Stimulated activated CD8-positive, alpha-beta memory T cell treated with anti-CD3 and anti-CD28 coated beads, Interleukin-7, amount 100 ng/mL, for 48 hours (primary cell): ENCODE measurements around the gene LMOD2.

ENCODE experiments used
- DNase-seq, 2 donors: peaks; one replicate each; pipeline ENCODE4 v3.0.0-alpha.2; 2020; ENCODE audit warnings: low read depth in 1 of 2; ENCODE audit errors: extremely low read depth in 1 of 2

The LMOD2 gene

DNA sequence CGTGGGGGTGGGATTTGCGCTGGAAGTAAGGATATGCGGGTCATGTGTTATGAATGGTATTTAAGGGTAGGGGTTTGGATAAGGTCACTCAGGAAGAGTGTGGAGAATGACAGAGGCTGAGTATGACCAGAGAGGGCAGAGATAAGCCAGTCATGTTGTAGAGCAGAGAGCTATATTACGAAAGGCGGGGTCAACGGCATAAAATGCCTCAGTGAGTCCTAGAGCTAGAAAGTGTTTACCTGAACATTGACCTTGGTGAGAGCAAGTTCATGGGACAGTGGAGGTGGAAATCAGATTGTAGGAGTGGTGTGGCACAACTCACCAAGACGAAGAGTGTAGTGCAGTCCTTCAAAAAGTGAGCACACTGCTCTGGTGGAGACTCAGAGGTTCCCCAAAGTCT is 13.8 kb downstream of the LMOD2 start:
- DNase-seq, result no peak

GRCh38 chr7:123673137-123673732 is 17.6 kb downstream of the LMOD2 start:
- no peak for DNase-seq

GRCh38 chr7:123673752-123674398 is 18.2 kb downstream of the LMOD2 start:
- no peak for DNase-seq

DNA sequence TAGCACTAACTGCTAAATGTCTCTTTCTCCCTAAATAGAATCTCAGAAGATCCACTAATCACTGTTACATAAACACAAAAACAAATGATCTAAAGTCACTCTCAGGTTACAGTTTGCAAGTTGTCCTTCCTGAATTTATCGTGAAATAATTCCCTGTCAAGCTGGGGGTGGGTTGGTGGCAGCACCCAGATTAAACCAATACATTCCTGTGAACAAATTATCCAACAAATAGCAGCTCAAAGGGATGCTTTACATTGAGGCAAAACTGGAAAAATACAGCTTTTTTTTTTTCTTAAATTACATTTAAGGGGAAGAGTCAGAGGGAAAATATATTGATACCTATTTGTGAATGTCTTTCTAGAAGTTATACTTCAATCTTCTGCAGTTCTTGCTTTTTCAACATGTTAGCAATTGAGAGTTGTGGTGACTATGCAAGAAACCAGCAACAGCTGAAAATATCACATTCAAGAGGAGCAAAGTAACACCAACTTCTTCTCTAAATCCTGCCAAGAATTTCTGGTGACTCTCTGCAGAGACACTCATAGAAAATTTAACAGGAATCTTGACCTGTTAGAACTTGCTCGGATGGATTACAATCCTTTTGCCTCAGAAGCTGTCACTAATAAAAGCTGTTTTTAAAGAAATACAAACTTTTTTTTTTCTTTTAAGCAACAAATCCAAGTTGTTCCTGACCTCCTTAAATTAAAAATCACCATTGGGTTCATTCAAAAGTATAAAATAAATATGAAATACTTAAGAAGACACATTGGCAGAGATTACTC is 18.9 kb downstream of the LMOD2 start:
- no peak for DNase-seq

DNA sequence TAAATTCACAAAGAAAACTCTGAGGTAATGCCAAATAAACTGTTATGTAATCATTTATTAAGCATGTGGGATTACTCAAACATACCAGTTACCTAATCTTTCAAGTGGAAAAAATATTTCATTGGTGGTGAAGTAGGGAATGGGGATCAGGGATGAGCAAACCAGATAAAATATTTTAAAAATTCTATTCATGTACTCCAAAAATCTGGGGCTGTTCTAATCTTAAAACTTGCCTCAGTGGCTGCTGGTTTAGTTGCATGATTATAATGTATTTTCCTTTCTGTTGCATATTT is 19.5 kb downstream of the LMOD2 start:
- no peak for DNase-seq

GRCh38 chr7:123677061-123677715 is 21.5 kb downstream of the LMOD2 start:
- DNase-seq, result no peak

- no peak for DNase-seq
Measured at GRCh38 chr7:123679614-123680013, 23.9 kb downstream of the LMOD2 start.

DNA sequence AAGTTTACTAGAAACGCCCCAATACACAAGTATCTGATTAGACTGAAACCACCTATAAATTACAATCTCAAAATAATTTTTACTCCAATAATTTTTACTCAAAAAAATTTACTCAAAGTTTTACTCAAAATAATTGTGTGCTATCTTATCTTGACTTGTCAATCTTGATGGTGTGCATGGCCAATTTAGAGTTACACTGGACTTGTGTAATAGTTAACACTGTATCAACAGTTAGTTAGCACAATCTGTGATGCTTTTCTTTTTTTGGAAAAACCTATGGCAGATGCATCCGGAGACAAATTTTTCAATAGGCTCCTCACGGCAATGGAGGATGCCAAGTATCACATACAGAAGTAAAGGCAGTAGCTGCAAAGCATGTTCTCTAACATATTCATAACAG is 24.9 kb downstream of the LMOD2 start:
- DNase-seq, result no peak

- DNase-seq, result no peak
Measured at GRCh38 chr7:123681561-123681960, 25.9 kb downstream of the LMOD2 start.

GRCh38 chr7:123682690-123683089 is 27.0 kb downstream of the LMOD2 start:
- DNase-seq, result no peak

DNA sequence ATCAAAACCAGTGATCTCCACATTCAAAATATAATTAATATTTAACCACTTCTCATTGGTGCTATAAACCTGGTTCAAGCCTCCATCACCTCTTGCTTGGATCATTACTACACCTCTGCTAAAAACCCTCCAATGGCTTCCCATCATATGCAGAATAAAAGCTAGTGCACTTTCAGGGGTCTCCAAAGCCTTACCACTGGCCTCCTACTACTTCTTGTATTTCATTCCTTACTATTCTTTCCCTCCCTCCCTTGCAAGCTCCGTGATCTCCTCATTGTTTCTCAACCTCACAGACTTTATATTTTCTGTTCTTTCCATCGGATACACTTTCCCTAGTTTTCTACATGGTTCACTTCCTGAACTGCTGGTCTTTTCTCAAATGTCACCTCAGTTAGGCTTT is 31.5 kb downstream of the LMOD2 start:
- DNase-seq, result no peak

- DNase-seq, result no peak
Measured at GRCh38 chr7:123687727-123688126, 32.1 kb downstream of the LMOD2 start.

DNA sequence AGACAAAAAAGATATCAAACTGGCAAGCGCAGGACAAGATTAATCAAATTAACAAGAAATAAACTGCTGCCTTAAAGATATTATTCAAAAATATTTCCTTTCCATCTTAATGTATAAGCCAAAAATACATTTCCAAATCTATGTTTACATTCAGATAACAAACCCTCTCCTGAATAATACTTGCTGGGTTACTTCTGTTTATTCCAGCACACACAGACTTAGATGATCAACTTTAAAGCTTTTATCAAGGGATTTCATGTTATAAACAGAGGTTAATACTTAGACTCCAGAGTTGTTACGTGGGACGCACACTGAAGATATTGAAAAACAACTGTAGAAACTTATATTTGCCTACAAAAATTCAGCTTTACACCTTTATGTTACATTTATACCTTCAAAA is 33.6 kb downstream of the LMOD2 start:
- DNase-seq, result no peak

DNA sequence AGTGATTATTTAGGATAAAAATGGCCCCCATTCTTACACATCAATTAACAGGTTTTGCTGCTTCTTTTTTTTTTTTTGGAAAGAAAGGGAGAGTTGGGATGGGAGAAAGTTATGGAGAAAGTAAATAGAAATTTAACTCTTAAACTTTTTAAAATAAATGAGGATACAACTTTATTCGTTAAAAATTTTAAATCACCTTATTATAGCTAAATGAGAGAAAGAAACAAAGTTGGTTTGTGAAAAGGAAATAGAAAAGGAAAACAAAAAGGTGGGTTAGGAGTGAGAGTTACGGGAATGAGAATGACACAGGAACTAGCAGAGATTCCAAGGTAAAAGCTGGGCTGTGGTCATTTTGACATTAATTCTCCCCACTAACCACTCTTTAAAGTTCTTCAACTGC is 34.9 kb downstream of the LMOD2 start:
- no peak for DNase-seq

- no peak for DNase-seq
Measured at GRCh38 chr7:123692471-123692877, 36.8 kb downstream of the LMOD2 start.

DNA sequence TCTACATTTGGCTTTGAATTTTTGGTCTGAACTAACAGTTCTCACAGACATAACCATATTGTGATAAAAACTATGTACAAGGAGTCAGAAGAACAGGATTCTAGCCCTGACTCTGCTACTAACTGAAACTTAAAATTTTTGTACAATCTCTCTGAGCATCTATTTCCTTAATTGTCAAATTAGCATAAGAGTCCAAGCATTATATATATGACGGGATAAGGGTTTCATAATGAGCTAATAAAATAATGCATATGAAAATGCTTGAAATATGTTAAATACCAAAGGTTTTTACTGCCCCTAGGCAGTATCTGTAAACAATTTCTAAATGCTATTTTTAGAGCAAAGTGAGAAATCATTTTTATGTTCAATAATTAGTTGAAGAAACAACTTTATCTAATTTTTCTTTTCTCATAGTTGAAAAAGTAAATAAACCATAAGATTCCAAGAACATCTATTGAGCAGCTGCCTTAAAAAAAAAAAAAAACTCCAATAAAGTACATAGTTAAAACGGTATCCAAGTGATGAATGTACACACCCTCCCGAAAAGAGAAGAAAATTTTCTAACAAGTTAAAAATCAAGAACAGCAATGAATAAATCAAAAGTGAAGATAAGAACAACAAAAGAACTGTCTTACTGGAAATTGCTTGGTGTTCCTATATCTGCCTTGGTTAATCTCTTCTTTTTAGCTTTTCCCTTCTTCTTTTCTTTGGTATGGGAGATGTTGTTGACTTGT is 40.4 kb downstream of the LMOD2 start:
- DNase-seq, result no peak

DNA sequence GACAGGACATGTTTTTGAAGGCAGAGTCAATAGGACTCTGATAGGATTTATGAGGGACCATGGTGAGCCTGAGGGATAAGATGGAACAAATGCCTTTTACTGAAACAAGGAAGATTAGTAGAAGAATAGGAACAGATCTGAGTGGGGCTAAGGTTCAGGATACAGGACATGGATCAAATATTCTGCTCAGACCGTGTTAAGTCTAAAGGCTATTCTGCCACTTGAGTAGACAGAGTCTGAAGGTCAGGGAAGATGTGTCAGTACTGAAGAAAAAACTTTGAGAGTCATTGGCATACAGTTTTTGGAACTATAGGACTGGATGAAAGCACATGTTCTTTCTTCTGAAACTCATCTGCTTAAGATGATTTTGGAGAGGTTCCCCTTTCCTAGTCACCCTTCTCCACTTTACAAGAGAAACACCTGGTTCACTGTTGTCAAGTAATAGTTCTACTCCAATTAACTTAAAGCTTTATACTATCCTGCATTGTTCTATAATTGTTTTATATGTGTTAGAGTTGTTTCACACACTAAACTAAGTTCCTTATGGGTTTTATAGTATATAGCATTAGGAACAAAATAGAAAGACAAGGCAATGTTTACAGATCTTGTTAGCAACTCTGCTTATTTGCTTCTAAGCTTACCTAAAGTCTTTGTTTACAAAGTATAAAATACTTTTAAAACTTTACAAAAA is 49.7 kb downstream of the LMOD2 start:
- DNase-seq, result no peak

DNA sequence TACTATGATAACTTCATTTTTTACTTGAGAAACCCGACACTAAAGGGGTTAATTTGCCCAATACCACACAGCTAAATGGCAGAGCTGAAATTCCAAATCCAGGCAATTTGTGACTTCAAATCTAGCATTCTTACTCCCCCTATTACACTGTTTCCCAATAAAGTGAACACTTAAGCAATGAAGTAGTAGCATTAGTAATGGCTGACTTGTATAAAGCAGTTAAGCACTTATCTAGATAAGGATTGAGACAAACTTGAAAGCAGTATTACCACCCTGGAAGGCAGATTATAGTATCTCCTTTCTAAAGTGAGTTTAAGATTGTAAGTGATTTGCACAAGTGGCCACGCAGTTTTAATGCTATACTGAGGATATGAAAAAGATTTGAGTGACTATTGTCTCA is 53.9 kb downstream of the LMOD2 start:
- no peak for DNase-seq

DNA sequence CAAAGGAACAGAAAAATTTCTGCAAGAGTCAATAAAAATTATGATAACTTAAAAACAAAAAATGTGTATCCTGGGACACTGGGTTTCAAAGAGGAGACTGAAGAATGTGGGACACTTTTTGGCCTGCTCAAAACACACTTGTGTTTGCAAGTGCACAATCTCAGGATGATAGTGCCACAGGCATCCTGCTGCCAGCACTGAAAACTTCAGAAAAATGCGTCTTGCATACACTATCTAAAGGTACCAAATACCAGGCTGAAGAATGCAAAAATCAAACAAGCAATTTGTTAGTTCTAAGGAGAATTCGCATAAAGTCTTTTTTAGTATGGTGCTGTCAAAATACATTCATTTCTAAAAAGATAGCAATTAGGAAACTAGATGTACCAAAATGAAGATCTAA is 55.0 kb downstream of the LMOD2 start:
- no peak for DNase-seq

GRCh38 chr7:123711832-123712293 is 56.2 kb downstream of the LMOD2 start:
- DNase-seq, result no peak

DNA sequence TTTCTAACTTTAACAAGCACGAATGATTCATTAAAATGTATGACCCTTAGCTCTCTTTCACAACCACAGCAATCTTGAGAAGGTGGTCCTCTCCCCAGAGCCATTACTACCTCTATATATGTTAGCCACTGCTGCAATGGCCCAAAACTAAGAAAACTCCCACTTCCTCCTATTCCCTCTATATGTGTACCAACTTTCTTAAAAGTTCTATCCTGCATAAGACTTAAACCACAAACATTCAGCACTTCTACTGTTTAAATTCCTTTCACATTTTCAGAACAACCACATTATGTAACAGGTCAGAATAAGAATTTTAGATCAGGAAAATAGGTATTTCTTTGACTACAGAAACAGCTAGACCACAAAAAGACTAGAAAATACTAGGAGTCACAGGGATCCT is 57.0 kb downstream of the LMOD2 start:
- DNase-seq, result no peak
